ENCODE measurements around the gene HERPUD1.

DNA sequence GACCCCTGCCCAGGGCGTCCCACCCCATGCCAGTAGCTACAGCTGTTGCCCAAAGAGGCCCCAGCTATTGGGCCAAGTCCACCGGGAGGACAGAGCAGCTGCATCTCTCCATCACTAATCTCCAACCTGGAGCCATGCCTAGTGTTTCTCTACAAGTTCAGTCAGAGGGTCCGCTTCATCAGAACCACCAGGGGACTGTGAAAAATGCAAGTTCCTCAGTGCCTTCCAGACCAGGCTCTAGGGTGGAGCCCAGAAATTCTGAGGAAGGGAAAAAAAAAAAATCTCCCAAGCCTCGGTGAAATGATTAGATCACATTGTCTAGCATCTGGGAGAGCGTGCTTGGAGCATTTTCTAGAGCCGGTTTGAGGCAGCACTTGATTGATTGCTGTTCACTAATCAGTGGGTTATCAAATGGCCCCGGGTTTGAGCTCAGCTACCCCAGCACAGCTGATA lies 22.4 kb upstream of the HERPUD1 start:
- TF ChIP-seq, protein P1, sequence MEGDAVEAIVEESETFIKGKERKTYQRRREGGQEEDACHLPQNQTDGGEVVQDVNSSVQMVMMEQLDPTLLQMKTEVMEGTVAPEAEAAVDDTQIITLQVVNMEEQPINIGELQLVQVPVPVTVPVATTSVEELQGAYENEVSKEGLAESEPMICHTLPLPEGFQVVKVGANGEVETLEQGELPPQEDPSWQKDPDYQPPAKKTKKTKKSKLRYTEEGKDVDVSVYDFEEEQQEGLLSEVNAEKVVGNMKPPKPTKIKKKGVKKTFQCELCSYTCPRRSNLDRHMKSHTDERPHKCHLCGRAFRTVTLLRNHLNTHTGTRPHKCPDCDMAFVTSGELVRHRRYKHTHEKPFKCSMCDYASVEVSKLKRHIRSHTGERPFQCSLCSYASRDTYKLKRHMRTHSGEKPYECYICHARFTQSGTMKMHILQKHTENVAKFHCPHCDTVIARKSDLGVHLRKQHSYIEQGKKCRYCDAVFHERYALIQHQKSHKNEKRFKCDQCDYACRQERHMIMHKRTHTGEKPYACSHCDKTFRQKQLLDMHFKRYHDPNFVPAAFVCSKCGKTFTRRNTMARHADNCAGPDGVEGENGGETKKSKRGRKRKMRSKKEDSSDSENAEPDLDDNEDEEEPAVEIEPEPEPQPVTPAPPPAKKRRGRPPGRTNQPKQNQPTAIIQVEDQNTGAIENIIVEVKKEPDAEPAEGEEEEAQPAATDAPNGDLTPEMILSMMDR (IDR thresholded peaks at IDR 0.05; ENCODE audit: low read length): no peak
- TF ChIP-seq EZH2 (optimal IDR thresholded peaks at IDR 0.05; ENCODE audit: low read depth, low read length) (no peak), EZH2phosphoT487 (IDR thresholded peaks at IDR 0.05; ENCODE audit: low read length) (no peak)

All from MM.1S (cell line).